BE2C (cell line): ENCODE measurements around the gene SLC9A3.

Experiments
- DNase-seq: peaks from one replicate; pipeline ENCODE4 v3.0.0-alpha.2; 2020
- H3K27me3 ChIP-seq: fragments of 250-450 bp; sonication (Bioruptor Pico); 2 replicates; pipeline ENCODE4 v1.5.1; 2020; ENCODE audit warnings: mild to moderate bottlenecking
- H3K36me3 ChIP-seq: fragments of 250-450 bp; sonication (Bioruptor Pico); 2 replicates; pipeline ENCODE4 v1.5.1; 2020; ENCODE audit warnings: mild to moderate bottlenecking
- H3K4me1 ChIP-seq: fragments of 250-450 bp; sonication (Bioruptor Pico); 2 replicates; pipeline ENCODE4 v1.5.1; 2020
- H3K4me3 ChIP-seq: 2 replicates; pipeline ENCODE4 v1.5.1; 2011; ENCODE audit warnings: low read depth, low read length
- H3K9me3 ChIP-seq: fragments of 250-450 bp; sonication (Bioruptor Pico); 2 replicates; pipeline ENCODE4 v1.5.1; 2020
- CTCF ChIP-seq: IDR thresholded peaks from 2 replicates; pipeline ENCODE4 v1.5.1; 2012; ENCODE audit warnings: mild to moderate bottlenecking, low read depth, low read length

The SLC9A3 gene

GRCh38 chr5:538271-538771 lies 14.1 kb upstream of the SLC9A3 start:
- no peaks in the 10 kb centered on the region for H3K4me1 ChIP-seq
- TF ChIP-seq CTCF, result no peak
- H3K9me3 ChIP-seq, result no peaks in the 10 kb centered on the region
- peak; percentile 7 for DNase-seq
- no peak overlapping the region for H3K4me3 ChIP-seq
- H3K36me3 ChIP-seq, result no peaks in the 10 kb centered on the region
- 0 out of 2 replicates have a peak, but pooled peaks cover 2% of the 10 kb centered on the region for H3K27me3 ChIP-seq

- 0 out of 2 replicates have a peak, but pooled peaks cover 2% of the 10 kb centered on the region for H3K27me3 ChIP-seq
- no peak overlapping the region for H3K4me3 ChIP-seq
- H3K36me3 ChIP-seq, result no peaks in the 10 kb centered on the region
- peak; percentile 8 for DNase-seq
- H3K9me3 ChIP-seq, result no peaks in the 10 kb centered on the region
- no peaks in the 10 kb centered on the region for H3K4me1 ChIP-seq
- TF ChIP-seq CTCF, result no peak
These were observed 13.4 kb upstream of the SLC9A3 start for GRCh38 chr5:537621-538071.

GRCh38 chr5:537098-537497 lies 12.8 kb upstream of the SLC9A3 start:
- H3K4me3 ChIP-seq, result no peak overlapping the region
- no peaks in the 10 kb centered on the region for H3K36me3 ChIP-seq
- no peaks in the 10 kb centered on the region for H3K4me1 ChIP-seq
- no peak for DNase-seq
- H3K9me3 ChIP-seq, result no peaks in the 10 kb centered on the region
- 0 out of 2 replicates have a peak, but pooled peaks cover 2% of the 10 kb centered on the region for H3K27me3 ChIP-seq
- TF ChIP-seq CTCF, result no peak

GRCh38 chr5:535846-536698 lies 11.8 kb upstream of the SLC9A3 start:
- no peaks in the 10 kb centered on the region for H3K36me3 ChIP-seq
- no peak overlapping the region for H3K4me3 ChIP-seq
- DNase-seq, result peak; percentile 3
- no peaks in the 10 kb centered on the region; the same call in 1 of the 2 replicates for H3K4me1 ChIP-seq
- peaks cover 10% of the 10 kb centered on the region for H3K27me3 ChIP-seq
- H3K9me3 ChIP-seq, result no peaks in the 10 kb centered on the region
- TF ChIP-seq CTCF, result no peak

- DNase-seq, result peak; percentile 6
- Histone ChIP-seq H3K4me1 (no peaks in the 10 kb centered on the region; the same call in 1 of the 2 replicates), H3K4me3 (no peak overlapping the region), H3K9me3 (no peaks in the 10 kb centered on the region), H3K36me3 (no peaks in the 10 kb centered on the region), H3K27me3 (peaks cover 20% of the 10 kb centered on the region)
- no peak for TF ChIP-seq CTCF
These were observed 10.8 kb upstream of the SLC9A3 start for GRCh38 chr5:534743-535671.
